ENCODE measurements around the gene NHSL1.

NHSL1 gene

GRCh38 chr6:138544501-138544900, 45.2 kb upstream of the NHSL1 start:
- TF ChIP-seq PBX3 (CRISPR knock-in tag; IDR thresholded peaks at IDR 0.05) (no peak), ZSCAN23 (tag by site-specific recombination; IDR thresholded peaks at IDR 0.05) (no peak), GLI4 (tag by site-specific recombination; IDR thresholded peaks at IDR 0.05) (no peak), ZNF350 (tag by site-specific recombination; IDR thresholded peaks at IDR 0.05) (no peak), ZBTB17 (tag by site-specific recombination; IDR thresholded peaks at IDR 0.05) (no peak), ZEB2 (tag by site-specific recombination; IDR thresholded peaks at IDR 0.05) (no peak), ZNF433 (tag by site-specific recombination; IDR thresholded peaks at IDR 0.05; ENCODE audit: low read depth) (no peak), ZNF18 (tag by site-specific recombination; IDR thresholded peaks at IDR 0.05) (no peak), ZBTB21 (tag by site-specific recombination; IDR thresholded peaks at IDR 0.05) (no peak), ZNF175 (tag by site-specific recombination; IDR thresholded peaks at IDR 0.05) (no peak), ZNF26 (tag by site-specific recombination; IDR thresholded peaks at IDR 0.05) (no peak), GLIS1 (tag by site-specific recombination; IDR thresholded peaks at IDR 0.05) (no peak), SP3 (tag by site-specific recombination; IDR thresholded peaks at IDR 0.05) (no peak), YY1 (tag by site-specific recombination; IDR thresholded peaks at IDR 0.05) (no peak), TCF7L2 (IDR thresholded peaks at IDR 0.05; ENCODE audit: borderline replicate concordance, low read depth, low read length) (no peak), ZFP41 (tag by site-specific recombination; IDR thresholded peaks at IDR 0.05; ENCODE audit: borderline replicate concordance) (no peak), ZNF416 (tag by site-specific recombination; IDR thresholded peaks at IDR 0.05) (no peak), ZNF114 (tag by site-specific recombination; IDR thresholded peaks at IDR 0.05) (no peak)
- ChIA-PET POLR2A (no interaction called here), CTCF (interaction anchor here (0.6 to 1.4 kb wide), 3 partner anchors 27 to 428 kb away, joined by 4 to 7 read pairs (median 6); no protein-coding TSS in a partner anchor)
- no peak overlapping the region for H3K4me3 ChIP-seq (ENCODE audit: low read depth, low read length)
- no peaks in the 10 kb centered on the region for H3K36me3 ChIP-seq (ENCODE audit: control insufficient read depth in 2 of 2, insufficient read depth in 1 of 2, low read length in 2 of 2)
- 0 out of 2 replicates have a peak, but pooled peaks cover 3% of the 10 kb centered on the region for H3K4me1 ChIP-seq (ENCODE audit: control insufficient read depth, insufficient read depth, low read length)
- no peak overlapping the region for H3K27ac ChIP-seq (ENCODE audit: extremely low read depth, low read depth, low read length)
- no peaks in the 10 kb centered on the region for H3K9me3 ChIP-seq (ENCODE audit: control insufficient read depth, insufficient read depth, low read depth, low read length)

- CTCF ChIA-PET = interaction anchor here (0.9 to 1.5 kb wide), 3 partner anchors 22 to 45 kb away, joined by 3 to 7 read pairs (median 4); no protein-coding TSS in a partner anchor
- TF ChIP-seq SP3 (tag by site-specific recombination; IDR thresholded peaks at IDR 0.05) (no peak), SCRT2 (tag by site-specific recombination; IDR thresholded peaks at IDR 0.05) (peak; percentile 64)
- Histone ChIP-seq H3K9me3 (ENCODE audit: control insufficient read depth, insufficient read depth, low read depth, low read length) (no peaks in the 10 kb centered on the region), H3K4me1 (ENCODE audit: control insufficient read depth, insufficient read depth, low read length) (0 out of 2 replicates have a peak, but pooled peaks cover 6% of the 10 kb centered on the region), H3K27ac (ENCODE audit: extremely low read depth, low read depth, low read length) (no peak overlapping the region), H3K36me3 (ENCODE audit: control insufficient read depth in 2 of 2, insufficient read depth in 1 of 2, low read length in 2 of 2) (no peaks in the 10 kb centered on the region), H3K4me3 (ENCODE audit: low read depth, low read length) (no peak overlapping the region)
- POLR2A ChIA-PET = no interaction called here
Measured at GRCh38 chr6:138543657-138544056, 44.4 kb upstream of the NHSL1 start.
